T-helper 1 cell treated with Interleukin-12 subunit alpha and Interleukin-12 subunit beta and Interleukin-4 antibody, amounts not matched to agents 30 μg/mL and 1 μg/mL, for 36 hours (primary cell): ENCODE data around the gene MOV10L1.
"Not testable (repeated sequence)": the region's sequence is repeated elsewhere in the genome, so short reads cannot be mapped to it uniquely, and the experiment has no call there.

Experiments used
- H3K27ac Mint-ChIP-seq: one replicate; pipeline ENCODE4 v1.8.0; 2021; ENCODE audit warnings: mild to moderate bottlenecking, mixed read lengths
- H3K27me3 Mint-ChIP-seq: one replicate; pipeline ENCODE4 v1.8.0; 2021; ENCODE audit warnings: low read depth, mixed read lengths
- H3K36me3 Mint-ChIP-seq: one replicate; pipeline ENCODE4 v1.8.0; 2021; ENCODE audit warnings: low read depth, mixed read lengths
- H3K4me1 Mint-ChIP-seq: one replicate; pipeline ENCODE4 v1.8.0; 2021; ENCODE audit warnings: low read depth, mixed read lengths
- H3K4me3 Mint-ChIP-seq: one replicate; pipeline ENCODE4 v1.8.0; 2021; ENCODE audit warnings: mild to moderate bottlenecking, moderate library complexity, mixed read lengths
- H3K9me3 Mint-ChIP-seq: one replicate; pipeline ENCODE4 v1.8.0; 2021; ENCODE audit warnings: mixed read lengths

Gene MOV10L1

DNA sequence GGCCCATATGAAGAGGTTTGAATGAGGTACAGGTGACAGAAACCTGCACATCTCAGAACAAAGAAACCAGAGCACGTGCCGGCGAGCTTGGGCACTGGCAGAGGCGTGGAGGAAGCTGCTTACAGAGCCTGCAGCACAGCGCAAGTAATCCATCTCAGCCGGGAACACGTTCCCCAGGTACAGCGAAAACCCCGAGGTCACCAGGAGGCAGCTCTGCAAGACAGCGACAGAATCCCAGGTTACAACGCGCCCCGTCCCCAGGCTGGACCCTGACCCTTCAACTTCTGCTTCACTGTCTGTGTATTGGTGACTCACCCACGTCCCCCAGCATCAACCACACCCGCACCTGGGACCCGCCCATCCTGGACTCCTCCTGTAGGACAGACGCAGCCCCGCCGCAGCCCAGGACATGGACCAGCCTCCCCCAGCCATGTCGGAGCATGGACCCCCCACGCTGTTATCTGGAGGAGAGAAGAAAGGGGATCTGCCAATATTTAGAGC lies 6.8 kb upstream of the MOV10L1 start:
- H3K9me3 Mint-ChIP-seq: no peaks in the 10 kb centered on the region
- no peak overlapping the region for H3K4me3 Mint-ChIP-seq
- H3K4me1 Mint-ChIP-seq: peaks cover 6% of the 10 kb centered on the region
- peaks cover 9% of the 10 kb centered on the region for H3K36me3 Mint-ChIP-seq
- no peak overlapping the region for H3K27ac Mint-ChIP-seq
- H3K27me3 Mint-ChIP-seq: peaks cover 17% of the 10 kb centered on the region

DNA sequence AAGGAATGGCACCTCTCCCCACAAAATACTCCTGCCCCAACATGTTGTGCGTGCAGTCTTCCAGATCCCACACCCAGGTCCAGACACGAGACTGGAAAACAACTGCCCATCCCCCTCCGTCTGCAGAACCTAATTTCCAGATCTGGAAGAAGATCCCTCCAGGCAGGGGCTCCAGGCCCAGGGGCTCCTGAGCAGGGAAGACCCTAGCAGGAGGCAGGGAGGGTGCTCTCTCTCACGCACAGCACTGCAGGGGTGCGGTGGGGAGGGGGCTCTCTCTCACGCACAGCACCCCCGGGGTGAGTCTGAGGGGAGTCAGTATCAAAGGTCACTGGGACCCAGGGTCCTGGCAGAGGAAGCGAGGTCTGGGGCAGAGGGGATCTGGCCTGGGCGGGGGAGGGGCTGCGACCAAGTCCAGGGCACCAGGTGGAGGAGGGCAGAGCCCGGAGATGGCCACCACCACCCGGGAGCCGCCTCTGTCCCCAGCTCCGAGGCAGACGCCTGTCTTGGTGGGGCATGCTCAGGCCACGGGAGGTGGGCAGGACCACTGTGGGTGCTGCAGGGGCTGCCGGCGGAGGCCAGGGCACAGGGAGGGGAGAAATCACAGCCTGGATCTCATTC lies 6.2 kb upstream of the MOV10L1 start:
- Mint-ChIP-seq H3K4me1 (peaks cover 6% of the 10 kb centered on the region), H3K27me3 (peaks cover 17% of the 10 kb centered on the region), H3K36me3 (peaks cover 9% of the 10 kb centered on the region), H3K27ac (no peak overlapping the region), H3K4me3 (no peak overlapping the region), H3K9me3 (no peaks in the 10 kb centered on the region)

DNA sequence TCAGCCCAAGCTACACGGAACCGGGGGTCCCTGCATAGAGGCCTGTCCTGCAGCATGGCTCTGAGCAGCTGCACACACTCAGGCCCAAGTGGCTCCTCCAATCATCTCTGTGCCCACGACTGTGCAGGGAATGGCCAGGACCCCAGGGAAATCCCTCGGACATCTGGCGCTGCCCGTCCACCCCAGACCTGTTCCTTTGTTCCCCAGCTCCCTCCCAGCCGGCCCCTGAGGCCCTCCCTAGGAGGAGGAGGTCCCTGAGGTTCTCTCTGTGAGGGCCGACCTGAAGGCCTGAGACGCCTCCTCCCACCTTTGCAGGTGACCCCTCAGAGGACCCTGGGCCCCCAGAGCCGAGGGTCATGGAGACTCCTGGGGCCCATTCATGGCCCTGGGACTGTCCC lies 5.7 kb upstream of the MOV10L1 start:
- H3K4me3 Mint-ChIP-seq: no peak overlapping the region
- peaks cover 11% of the 10 kb centered on the region for H3K36me3 Mint-ChIP-seq
- no peak overlapping the region for H3K27ac Mint-ChIP-seq
- peaks cover 6% of the 10 kb centered on the region for H3K4me1 Mint-ChIP-seq
- H3K9me3 Mint-ChIP-seq: peaks cover under 1% of the 10 kb centered on the region
- peaks cover 17% of the 10 kb centered on the region for H3K27me3 Mint-ChIP-seq

DNA sequence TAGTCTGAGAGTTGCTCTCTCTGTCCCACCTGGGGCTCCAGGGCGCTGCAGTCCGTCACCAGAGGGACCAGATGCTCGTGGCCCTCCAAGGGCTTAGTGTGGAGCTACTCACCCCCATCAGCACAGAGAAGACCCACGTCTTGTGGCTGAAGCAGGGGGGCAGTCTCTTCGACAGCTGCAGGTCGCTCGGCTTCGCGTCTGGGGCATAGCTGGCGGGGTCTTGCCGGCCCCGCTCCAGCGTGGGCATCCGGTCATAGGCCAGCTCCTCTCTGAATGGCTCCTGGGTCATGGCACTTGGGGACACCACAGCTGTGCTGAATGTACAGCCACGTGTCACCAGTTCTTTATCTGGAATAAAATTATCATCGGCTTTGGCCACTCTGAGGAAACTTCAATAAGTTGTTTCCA lies 5.2 kb upstream of the MOV10L1 start:
- Mint-ChIP-seq H3K4me3 (no peak overlapping the region), H3K27ac (no peak overlapping the region), H3K27me3 (peaks cover 17% of the 10 kb centered on the region), H3K4me1 (peaks cover 6% of the 10 kb centered on the region), H3K9me3 (peaks cover 5% of the 10 kb centered on the region), H3K36me3 (peaks cover 12% of the 10 kb centered on the region)

DNA sequence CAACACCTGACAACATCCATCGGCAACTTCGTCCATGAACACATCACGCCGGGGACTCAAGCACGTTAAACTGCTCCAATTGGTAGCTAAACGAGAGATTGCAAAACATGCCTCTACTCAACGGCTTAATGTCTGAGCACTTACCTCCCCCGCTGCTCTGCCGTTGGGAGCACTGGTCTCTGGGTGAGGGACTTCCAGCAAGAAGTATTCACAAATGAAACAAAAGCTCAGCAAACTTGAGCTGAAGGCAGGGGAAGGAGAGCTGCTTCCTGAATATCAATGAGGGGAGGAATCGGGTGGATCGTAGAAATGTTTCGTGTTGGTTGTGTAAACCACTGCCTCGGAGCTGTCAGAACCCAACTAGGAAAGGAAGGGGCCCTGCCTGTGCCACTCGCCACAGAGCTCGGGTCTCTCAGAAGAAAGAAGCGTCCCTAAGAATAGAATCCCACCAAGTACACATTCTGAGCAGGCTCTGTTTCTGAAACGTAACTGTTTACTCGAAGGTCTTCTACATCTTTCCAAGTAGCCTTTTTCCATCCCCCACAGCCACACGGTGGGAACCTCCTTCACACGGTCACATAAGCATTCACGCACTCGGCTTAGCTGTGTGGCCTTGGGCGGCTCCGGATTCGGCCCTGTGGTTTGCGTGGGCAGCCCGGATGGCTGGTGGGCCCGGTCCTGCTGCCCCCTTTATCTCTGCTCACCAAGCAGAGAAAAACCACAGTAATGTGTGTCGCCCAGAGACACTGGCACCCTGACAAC lies 4.4 kb upstream of the MOV10L1 start, which contains the start of gene MLC1:
MLC1 (minus strand) TSS at position 216 of the 762 bp plus-strand sequence. CDS start 524 bp downstream, outside the sequence.
- peaks cover 6% of the 10 kb centered on the region for H3K4me1 Mint-ChIP-seq
- no peak within 1 kb of the TSS for H3K27ac Mint-ChIP-seq
- peaks cover 17% of the 10 kb centered on the region for H3K27me3 Mint-ChIP-seq
- peaks cover 5% of the 10 kb centered on the region for H3K9me3 Mint-ChIP-seq
- peak within 1 kb of the TSS; percentile 42 for H3K4me3 Mint-ChIP-seq
- H3K36me3 Mint-ChIP-seq: peaks cover 12% of the 10 kb centered on the region

DNA sequence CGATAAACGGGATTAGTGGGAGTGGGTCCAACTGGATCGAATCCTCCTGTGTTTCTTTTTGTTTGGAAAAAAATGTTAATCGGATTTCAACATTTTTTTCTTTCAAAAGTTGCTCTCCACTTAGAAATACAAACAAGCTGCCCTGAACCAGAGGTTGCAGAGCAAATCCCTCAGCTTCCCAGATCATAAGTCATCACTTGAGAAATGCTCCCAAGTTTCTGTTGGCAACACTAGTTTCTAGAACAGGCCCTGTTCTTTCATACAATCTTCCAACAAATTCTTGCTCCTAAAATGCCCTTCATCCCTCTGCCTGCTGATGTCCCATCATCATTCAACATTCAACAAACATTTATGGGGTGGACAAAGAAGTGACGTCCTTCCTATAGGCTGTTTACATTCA lies 3.3 kb upstream of the MOV10L1 start:
- Mint-ChIP-seq H3K9me3 (peaks cover 5% of the 10 kb centered on the region), H3K27ac (no peak overlapping the region), H3K27me3 (peaks cover 17% of the 10 kb centered on the region), H3K36me3 (peaks cover 12% of the 10 kb centered on the region), H3K4me3 (no peak overlapping the region), H3K4me1 (peaks cover 6% of the 10 kb centered on the region)

DNA sequence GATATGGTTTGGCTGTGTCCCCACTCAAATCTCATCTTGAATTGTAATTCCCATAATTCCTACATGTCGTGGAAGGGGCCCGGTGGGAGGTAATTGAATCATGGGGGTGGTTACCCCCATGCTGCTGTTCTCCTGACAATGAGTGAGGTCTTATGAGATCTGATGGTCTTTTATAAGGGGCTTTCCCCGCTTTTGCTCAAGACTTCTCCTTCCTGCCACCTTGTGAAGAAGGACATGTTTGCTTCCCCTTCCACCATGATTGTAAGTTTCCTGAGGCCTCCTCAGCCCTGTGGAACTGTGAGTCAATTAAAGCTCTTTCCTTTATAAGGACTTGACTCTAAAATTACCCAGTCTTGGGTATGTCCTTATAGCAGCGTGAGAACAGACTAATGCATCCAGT lies 2.8 kb upstream of the MOV10L1 start:
- H3K4me1 Mint-ChIP-seq, H3K27ac Mint-ChIP-seq, H3K4me3 Mint-ChIP-seq, H3K9me3 Mint-ChIP-seq: not testable (repeated sequence)
- peaks cover 12% of the 10 kb centered on the region for H3K36me3 Mint-ChIP-seq
- H3K27me3 Mint-ChIP-seq: peaks cover 17% of the 10 kb centered on the region

DNA sequence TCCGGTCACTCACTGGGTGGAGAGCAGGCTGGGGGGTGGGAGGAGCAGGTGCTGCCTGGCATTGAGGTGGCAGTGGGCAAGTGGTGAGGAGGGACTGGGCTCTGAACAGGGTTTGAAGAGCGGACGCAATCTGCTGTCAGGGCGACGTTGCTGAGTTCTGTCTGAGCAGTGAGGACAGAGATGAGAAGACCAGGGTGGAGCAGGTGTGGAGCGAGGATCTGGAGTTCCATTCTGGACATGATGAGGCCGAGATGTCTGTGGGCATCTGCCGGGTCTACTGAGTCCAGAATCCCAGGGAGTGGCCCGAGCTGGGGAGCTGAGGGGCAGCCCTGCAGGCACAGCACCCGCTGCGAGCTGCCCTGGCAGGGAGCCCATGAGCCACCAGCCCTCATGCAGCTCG lies 2.2 kb upstream of the MOV10L1 start:
- H3K4me1 Mint-ChIP-seq: peaks cover 6% of the 10 kb centered on the region
- no peak overlapping the region for H3K27ac Mint-ChIP-seq
- H3K27me3 Mint-ChIP-seq: peaks cover 17% of the 10 kb centered on the region
- H3K4me3 Mint-ChIP-seq: no peak overlapping the region
- H3K9me3 Mint-ChIP-seq: peaks cover 5% of the 10 kb centered on the region
- peaks cover 12% of the 10 kb centered on the region for H3K36me3 Mint-ChIP-seq

DNA sequence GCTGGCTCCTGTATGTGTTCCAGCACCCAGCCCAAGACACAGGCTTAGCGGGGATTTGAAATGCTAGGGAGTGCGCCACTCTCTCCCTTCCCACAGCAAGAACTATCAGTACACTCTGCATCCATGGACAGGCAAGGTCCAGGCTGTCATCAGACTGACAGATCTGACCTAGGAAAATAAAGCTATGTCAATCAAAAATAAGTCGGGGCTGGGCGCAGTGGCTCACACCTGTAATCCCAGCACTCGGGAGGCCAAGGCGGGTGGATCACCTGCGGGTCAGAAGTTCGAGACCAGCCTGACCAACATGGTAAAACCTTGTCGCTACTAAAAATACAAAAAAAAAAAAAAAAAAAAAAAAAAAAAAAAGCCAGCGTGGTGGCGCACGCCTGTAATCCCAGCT lies 1.7 kb upstream of the MOV10L1 start:
- Mint-ChIP-seq H3K4me3 (no peak overlapping the region), H3K4me1 (peaks cover 6% of the 10 kb centered on the region), H3K27me3 (peaks cover 17% of the 10 kb centered on the region), H3K36me3 (peaks cover 12% of the 10 kb centered on the region), H3K9me3 (peaks cover 5% of the 10 kb centered on the region), H3K27ac (no peak overlapping the region)

DNA sequence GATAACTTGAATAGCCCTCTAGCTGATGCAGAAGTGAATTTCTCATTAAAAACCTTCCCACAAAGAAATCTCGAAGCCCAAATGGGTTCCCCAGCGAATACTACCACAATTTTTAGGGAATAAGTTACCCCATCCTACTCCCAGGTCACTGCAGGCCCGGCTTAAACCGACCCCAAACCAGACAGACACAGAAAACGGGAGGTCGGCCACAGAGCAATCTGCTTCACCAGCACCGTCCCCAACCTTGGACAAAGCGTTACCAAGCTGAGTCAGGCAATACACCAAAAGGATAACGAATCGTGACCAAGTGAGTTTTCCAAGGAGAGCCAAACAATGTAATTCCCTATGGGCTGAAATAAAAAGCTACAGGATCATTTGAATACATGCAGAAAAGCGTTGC lies 575 bp upstream of the MOV10L1 start:
- no peak overlapping the region for H3K4me3 Mint-ChIP-seq
- H3K36me3 Mint-ChIP-seq: peaks cover 12% of the 10 kb centered on the region
- H3K27ac Mint-ChIP-seq: no peak overlapping the region
- peaks cover 6% of the 10 kb centered on the region for H3K4me1 Mint-ChIP-seq
- H3K27me3 Mint-ChIP-seq: peaks cover 24% of the 10 kb centered on the region
- peaks cover 5% of the 10 kb centered on the region for H3K9me3 Mint-ChIP-seq

DNA sequence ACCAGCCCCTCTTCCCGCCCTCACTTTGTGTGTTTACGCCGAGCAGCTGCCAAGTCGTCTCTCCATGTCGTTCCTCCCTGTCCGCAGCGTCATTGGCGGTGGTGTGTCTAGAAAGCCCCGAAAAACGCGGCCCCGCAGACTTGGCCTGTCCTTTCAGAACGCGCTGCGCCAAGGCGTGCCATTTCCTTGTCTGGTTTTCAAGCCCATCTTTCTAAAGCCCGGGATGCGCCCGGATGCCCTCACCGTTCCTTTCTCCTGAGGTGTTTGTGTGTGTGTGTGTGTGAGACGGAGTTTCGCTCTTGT lies 557 bp downstream of the MOV10L1 start:
- Mint-ChIP-seq H3K27me3 (peaks cover 22% of the 10 kb centered on the region), H3K36me3 (peaks cover 12% of the 10 kb centered on the region), H3K4me3 (no peak overlapping the region), H3K4me1 (peaks cover 2% of the 10 kb centered on the region), H3K9me3 (peaks cover 5% of the 10 kb centered on the region), H3K27ac (no peak overlapping the region)

DNA sequence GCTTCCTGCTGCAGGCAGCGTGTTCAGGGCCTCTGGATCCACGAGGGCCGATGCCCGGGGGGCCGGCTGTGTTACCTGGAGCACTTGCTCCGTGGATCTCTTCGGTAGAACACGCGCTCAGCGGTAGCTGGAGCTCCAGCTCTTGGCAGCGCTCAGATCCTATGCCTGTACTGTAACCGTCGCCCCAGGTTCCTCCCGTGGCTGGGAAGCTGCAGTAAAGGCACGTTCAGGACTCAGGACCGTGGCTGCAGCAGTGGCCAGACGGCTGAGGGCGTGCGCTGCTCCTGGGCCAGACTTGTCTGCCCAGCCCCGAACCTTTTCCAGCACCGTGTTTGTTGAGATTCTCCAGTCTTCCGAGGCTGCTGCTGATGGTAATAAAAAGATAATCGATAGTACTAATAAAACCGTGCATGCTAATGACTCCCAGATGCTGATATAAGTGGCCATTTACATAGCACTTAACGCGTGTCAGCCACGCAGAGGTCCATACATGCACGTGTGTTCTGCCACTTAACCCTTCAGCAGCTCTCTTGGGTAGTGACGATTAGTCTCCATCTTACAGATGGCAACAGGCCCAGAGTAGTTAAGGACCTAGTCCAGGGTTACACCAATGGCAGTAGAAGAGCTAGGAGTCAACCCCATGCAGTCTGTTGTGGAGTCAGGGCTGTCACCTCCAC lies 1.4 kb downstream of the MOV10L1 start:
- no peak overlapping the region for H3K27ac Mint-ChIP-seq

DNA sequence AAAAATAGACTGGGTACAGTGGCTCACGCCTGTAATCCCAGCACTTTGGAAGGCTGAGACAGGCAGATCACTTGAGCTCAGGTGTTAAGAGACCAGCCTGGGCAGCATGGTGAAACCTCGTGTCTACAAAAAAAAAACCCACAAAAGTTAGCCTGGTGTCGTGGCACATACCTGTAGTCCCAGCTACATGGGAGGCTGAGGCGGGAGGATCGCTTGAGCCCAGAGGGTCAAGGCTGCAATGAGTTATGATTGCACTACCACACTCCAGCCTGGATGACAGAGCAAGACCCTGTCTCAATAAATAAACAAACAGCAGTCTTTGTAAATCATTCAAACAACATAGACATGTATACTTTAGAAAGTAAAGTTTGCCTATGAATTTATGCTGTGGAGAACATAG lies 2.5 kb downstream of the MOV10L1 start:
- H3K9me3 Mint-ChIP-seq: peaks cover 5% of the 10 kb centered on the region
- H3K27ac Mint-ChIP-seq: no peak overlapping the region
- H3K4me1 Mint-ChIP-seq: no peaks in the 10 kb centered on the region
- peaks cover 3% of the 10 kb centered on the region for H3K36me3 Mint-ChIP-seq
- no peak overlapping the region for H3K4me3 Mint-ChIP-seq
- H3K27me3 Mint-ChIP-seq: peaks cover 30% of the 10 kb centered on the region

More for the DNA sequence above, 1.4 kb downstream of the MOV10L1 start:
- Mint-ChIP-seq H3K27me3 (peaks cover 27% of the 10 kb centered on the region), H3K4me1 (no peaks in the 10 kb centered on the region), H3K36me3 (peaks cover 12% of the 10 kb centered on the region), H3K4me3 (no peak overlapping the region), H3K9me3 (peaks cover 5% of the 10 kb centered on the region)

DNA sequence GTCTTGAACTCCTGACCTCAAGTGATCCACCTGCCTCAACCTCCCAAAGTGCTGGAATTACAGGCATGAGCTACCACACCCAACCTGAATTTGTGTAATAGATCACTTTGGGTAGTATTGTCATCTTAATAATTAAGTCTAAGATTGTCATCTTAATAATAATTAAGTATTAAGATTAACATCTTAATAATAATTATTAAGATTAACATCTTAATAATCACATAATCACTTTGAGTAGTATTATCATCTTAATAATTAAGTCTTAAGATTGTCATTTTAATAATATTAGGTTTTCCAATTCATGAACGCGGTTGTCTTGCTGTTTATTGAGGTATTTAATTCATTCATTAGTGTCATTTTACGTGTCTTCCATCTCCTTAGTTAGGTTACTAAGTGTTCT lies 8.2 kb downstream of the MOV10L1 start:
- no peaks in the 10 kb centered on the region for H3K9me3 Mint-ChIP-seq
- no peaks in the 10 kb centered on the region for H3K36me3 Mint-ChIP-seq
- H3K27ac Mint-ChIP-seq: no peak overlapping the region
- H3K27me3 Mint-ChIP-seq: peaks cover 39% of the 10 kb centered on the region
- no peak overlapping the region for H3K4me3 Mint-ChIP-seq
- H3K4me1 Mint-ChIP-seq: no peaks in the 10 kb centered on the region
